ENCODE data around the gene KIAA0513. TPM values are rescaled to one million over a fixed set of nuclear protein-coding genes. Genes with fewer than 3 reads are reported as not detected.

KIAA0513 gene
- total RNA-seq, 1 donor from 2014 or later, result 12.9 TPM

GRCh38 chr16:85061566-85061965 is 34.0 kb downstream of the KIAA0513 start:
- Mint-ChIP-seq H3K9me3 (no peaks in the 10 kb centered on the region), H3K4me3 (no peak overlapping the region), H3K27me3 (no peaks in the 10 kb centered on the region), H3K27ac (no peak overlapping the region), H3K4me1 (ENCODE audit: unreplicated experiment) (peaks cover 10% of the 10 kb centered on the region), H3K36me3 (no peaks in the 10 kb centered on the region)
- TF ChIP-seq, protein P1, sequence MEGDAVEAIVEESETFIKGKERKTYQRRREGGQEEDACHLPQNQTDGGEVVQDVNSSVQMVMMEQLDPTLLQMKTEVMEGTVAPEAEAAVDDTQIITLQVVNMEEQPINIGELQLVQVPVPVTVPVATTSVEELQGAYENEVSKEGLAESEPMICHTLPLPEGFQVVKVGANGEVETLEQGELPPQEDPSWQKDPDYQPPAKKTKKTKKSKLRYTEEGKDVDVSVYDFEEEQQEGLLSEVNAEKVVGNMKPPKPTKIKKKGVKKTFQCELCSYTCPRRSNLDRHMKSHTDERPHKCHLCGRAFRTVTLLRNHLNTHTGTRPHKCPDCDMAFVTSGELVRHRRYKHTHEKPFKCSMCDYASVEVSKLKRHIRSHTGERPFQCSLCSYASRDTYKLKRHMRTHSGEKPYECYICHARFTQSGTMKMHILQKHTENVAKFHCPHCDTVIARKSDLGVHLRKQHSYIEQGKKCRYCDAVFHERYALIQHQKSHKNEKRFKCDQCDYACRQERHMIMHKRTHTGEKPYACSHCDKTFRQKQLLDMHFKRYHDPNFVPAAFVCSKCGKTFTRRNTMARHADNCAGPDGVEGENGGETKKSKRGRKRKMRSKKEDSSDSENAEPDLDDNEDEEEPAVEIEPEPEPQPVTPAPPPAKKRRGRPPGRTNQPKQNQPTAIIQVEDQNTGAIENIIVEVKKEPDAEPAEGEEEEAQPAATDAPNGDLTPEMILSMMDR (conservative IDR thresholded peaks at IDR 0.05), result no peak
- DNase-seq (ENCODE audit: extremely low spot score, unreplicated experiment), result no peak

GRCh38 chr16:85062323-85062722 is 34.7 kb downstream of the KIAA0513 start:
- no peaks in the 10 kb centered on the region for H3K9me3 Mint-ChIP-seq
- no peak overlapping the region for H3K27ac Mint-ChIP-seq
- TF ChIP-seq, protein P1 (conservative IDR thresholded peaks at IDR 0.05), result no peak

GRCh38 chr16:85062845-85063244 is 35.2 kb downstream of the KIAA0513 start:
- Mint-ChIP-seq H3K4me3 (no peak overlapping the region), H3K27ac (no peak overlapping the region), H3K27me3 (no peaks in the 10 kb centered on the region), H3K9me3 (no peaks in the 10 kb centered on the region), H3K4me1 (ENCODE audit: unreplicated experiment) (peaks cover 3% of the 10 kb centered on the region), H3K36me3 (no peaks in the 10 kb centered on the region)
- TF ChIP-seq, protein P1 (conservative IDR thresholded peaks at IDR 0.05), result no peak
- no peak for DNase-seq (ENCODE audit: extremely low spot score, unreplicated experiment)

More at GRCh38 chr16:85062323-85062722, 34.7 kb downstream of the KIAA0513 start:
- Mint-ChIP-seq H3K4me3 (no peak overlapping the region), H3K27me3 (no peaks in the 10 kb centered on the region), H3K36me3 (no peaks in the 10 kb centered on the region), H3K4me1 (ENCODE audit: unreplicated experiment) (peaks cover 4% of the 10 kb centered on the region)
- DNase-seq (ENCODE audit: extremely low spot score, unreplicated experiment), result no peak

DNA sequence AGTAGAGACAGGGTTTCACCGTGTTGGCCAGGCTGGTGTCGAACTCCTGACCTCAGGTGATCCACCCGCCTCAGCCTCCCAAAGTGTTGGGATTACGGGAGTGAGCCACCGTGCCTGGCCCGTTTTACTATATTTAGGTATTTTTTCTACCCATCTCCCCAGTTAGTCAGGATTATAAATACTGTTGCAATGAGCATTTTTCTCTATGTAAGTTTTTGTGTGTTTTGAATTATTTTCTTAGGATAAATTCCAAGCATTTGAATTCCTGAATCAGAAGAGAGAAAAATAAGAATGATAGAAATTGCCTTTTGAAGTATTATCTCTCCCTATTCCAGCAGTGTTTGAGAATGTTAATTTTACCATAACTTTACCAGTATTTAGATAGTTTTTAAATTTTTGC is 36.6 kb downstream of the KIAA0513 start:
- H3K27me3 Mint-ChIP-seq, result no peaks in the 10 kb centered on the region
- no peak overlapping the region for H3K27ac Mint-ChIP-seq
- DNase-seq (ENCODE audit: extremely low spot score, unreplicated experiment), result no peak
- peaks cover 3% of the 10 kb centered on the region for H3K4me1 Mint-ChIP-seq (ENCODE audit: unreplicated experiment)
- no peaks in the 10 kb centered on the region for H3K9me3 Mint-ChIP-seq
- H3K36me3 Mint-ChIP-seq, result no peaks in the 10 kb centered on the region
- TF ChIP-seq, protein P1 (conservative IDR thresholded peaks at IDR 0.05), result no peak
- H3K4me3 Mint-ChIP-seq, result no peak overlapping the region

GRCh38 chr16:85065099-85065498 is 37.5 kb downstream of the KIAA0513 start:
- Mint-ChIP-seq H3K4me1 (ENCODE audit: unreplicated experiment) (peaks cover 3% of the 10 kb centered on the region), H3K36me3 (no peaks in the 10 kb centered on the region), H3K4me3 (no peak overlapping the region), H3K27me3 (no peaks in the 10 kb centered on the region), H3K27ac (no peak overlapping the region), H3K9me3 (no peaks in the 10 kb centered on the region)
- TF ChIP-seq, protein P1 (conservative IDR thresholded peaks at IDR 0.05), result no peak
- no peak for DNase-seq (ENCODE audit: extremely low spot score, unreplicated experiment)

DNA sequence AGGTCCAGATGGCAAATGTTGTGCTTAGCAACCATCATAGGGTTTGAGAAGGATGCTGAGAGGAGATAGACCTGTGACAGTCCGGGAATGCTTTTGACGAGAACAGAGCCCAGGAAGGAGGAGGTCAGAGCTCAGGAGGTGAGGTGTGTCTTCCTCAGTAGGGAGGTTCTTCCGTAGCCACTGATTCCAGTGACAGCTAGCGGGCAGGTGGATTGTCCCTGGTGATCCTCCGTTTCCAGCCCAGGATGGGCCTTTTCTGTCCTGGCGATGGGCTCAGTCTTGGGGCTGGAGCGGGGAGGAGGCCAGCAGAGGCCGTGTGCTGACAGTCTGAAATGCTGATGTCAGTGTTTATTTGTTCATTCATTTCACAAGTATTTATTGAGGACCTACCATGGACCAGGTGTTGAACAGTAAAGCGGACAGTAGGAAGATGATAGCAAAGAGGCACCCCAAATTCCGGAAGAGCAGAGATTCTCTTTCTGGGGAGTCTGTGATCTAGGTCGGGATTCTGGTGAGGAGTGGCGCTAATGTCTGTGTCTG is 38.8 kb downstream of the KIAA0513 start:
- Mint-ChIP-seq H3K9me3 (no peaks in the 10 kb centered on the region), H3K27ac (no peak overlapping the region), H3K4me3 (no peak overlapping the region), H3K27me3 (no peaks in the 10 kb centered on the region), H3K4me1 (ENCODE audit: unreplicated experiment) (peaks cover 8% of the 10 kb centered on the region), H3K36me3 (no peaks in the 10 kb centered on the region)
- TF ChIP-seq, protein P1 (conservative IDR thresholded peaks at IDR 0.05), result no peak
- DNase-seq (ENCODE audit: extremely low spot score, unreplicated experiment), result no peak
